Activated CD4-positive, alpha-beta memory T cell treated with anti-CD3 and anti-CD28 coated beads for 36 hours (primary cell): Measurements from ENCODE around the gene KHK. TPM values are rescaled to one million over a fixed set of nuclear protein-coding genes. Genes with fewer than 3 reads are reported as not detected.
A peak's percentile ranks its signal among the peaks of the same experiment; 100 is the strongest.

Experiments used
- CTCF ChIA-PET: fragments of 350-600 bp; sonication (Branson Sonifier 250); formaldehyde crosslinking; loops from one replicate; lab custom pipeline; 2021; ENCODE audit warnings: antibody characterized with exemption, inconsistent platforms; lab: Charles Lee
- POLR2A ChIA-PET: fragments of 350-600 bp; sonication (Branson Sonifier 250); formaldehyde crosslinking; loops from one replicate; lab custom pipeline; 2021; ENCODE audit warnings: antibody characterized with exemption; lab: Charles Lee
- DNase-seq: peaks from one replicate; pipeline ENCODE4 v3.0.0-alpha.2; 2020
- H3K27ac Mint-ChIP-seq: one replicate; pipeline ENCODE4 v1.8.0; 2021; ENCODE audit warnings: mixed read lengths
- H3K27me3 Mint-ChIP-seq: one replicate; pipeline ENCODE4 v1.8.0; 2021; ENCODE audit warnings: mixed read lengths
- H3K36me3 Mint-ChIP-seq: one replicate; pipeline ENCODE4 v1.8.0; 2021; ENCODE audit warnings: mixed read lengths
- H3K4me1 Mint-ChIP-seq: one replicate; pipeline ENCODE4 v1.8.0; 2021; ENCODE audit warnings: low read depth, mixed read lengths
- H3K4me3 Mint-ChIP-seq: one replicate; pipeline ENCODE4 v1.8.0; 2021; ENCODE audit warnings: mild to moderate bottlenecking, mixed read lengths
- H3K9me3 Mint-ChIP-seq: one replicate; pipeline ENCODE4 v1.8.0; 2021; ENCODE audit warnings: mixed read lengths
- intact Hi-C: fragments of 100-400 bp; cut with micrococcal nuclease; formaldehyde crosslinking; loops from one replicate; pipeline ENCODE4 v1.15.1; 2023
- total RNA-seq, 2 experiments: library from RNA; stranded (reverse); gene quantifications; one replicate each; pipeline ENCODE4 v1.2.3, GENCODE V29; 2021

Gene KHK
- total RNA-seq, 2 experiments from 2014 or later: 12.7 to 13.3 TPM

- intact Hi-C loops: no loop called here
- POLR2A ChIA-PET: interaction anchor here (0.9 to 3.2 kb wide), 3 partner anchors 11 to 32 kb away, joined by 3 to 21 read pairs (median 19); partner anchors contain the start of genes AGBL5 and OST4
Observed at GRCh38 chr2:27082773-27083409, 3.7 kb upstream of the KHK start.

DNA sequence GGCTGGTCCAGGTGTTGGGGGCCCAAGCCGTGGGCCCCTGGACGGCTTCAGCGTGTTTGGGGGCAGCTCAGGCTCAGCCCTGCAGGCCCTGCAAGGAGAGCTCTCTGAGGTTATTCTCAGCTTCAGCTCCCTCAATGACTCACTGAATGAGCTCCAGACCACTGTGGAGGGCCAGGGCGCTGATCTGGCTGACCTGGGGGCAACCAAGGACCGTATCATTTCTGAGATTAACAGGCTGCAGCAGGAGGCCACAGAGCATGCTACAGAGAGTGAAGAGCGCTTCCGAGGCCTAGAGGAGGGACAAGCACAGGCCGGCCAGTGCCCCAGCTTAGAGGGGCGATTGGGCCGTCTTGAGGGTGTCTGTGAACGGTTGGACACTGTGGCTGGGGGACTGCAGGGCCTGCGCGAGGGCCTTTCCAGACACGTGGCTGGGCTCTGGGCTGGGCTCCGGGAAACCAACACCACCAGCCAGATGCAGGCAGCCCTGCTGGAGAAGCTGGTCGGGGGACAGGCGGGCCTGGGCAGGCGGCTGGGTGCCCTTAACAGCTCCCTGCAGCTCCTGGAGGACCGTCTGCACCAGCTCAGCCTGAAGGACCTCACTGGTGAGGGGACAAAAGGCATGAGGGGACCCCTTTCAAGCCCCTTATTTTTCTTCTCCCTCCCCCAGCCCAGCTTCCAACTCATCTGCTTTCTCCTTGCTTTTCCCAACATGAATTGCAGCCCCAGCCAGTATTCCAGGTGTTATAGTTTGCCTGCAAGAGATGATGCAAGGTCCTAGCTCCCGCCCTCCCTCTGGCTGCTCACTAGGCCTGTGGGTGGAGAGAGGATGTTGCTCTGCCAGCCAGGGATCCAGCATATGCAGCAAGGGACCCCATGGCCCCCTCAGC lies 2.9 kb upstream of the KHK start:
- H3K4me3 Mint-ChIP-seq: no peak overlapping the region
- intact Hi-C loops: no loop called here
- CTCF ChIA-PET: interaction anchor here (1.8 to 4.6 kb wide), 3 partner anchors 11 to 122 kb away, joined by 5 to 29 read pairs (median 7); partner anchors contain the start of gene OST4
- H3K27ac Mint-ChIP-seq: no peak overlapping the region
- peaks cover 26% of the 10 kb centered on the region for H3K4me1 Mint-ChIP-seq
- no peak for DNase-seq
- no peaks in the 10 kb centered on the region for H3K27me3 Mint-ChIP-seq
- POLR2A ChIA-PET: interaction anchor here (0.9 to 3.2 kb wide), 2 partner anchors 23 to 32 kb away, joined by 3 to 19 read pairs; partner anchors contain the start of gene AGBL5
- H3K36me3 Mint-ChIP-seq: no peaks in the 10 kb centered on the region
- H3K9me3 Mint-ChIP-seq: no peaks in the 10 kb centered on the region

More at GRCh38 chr2:27082773-27083409, 3.7 kb upstream of the KHK start:
- no peaks in the 10 kb centered on the region for H3K36me3 Mint-ChIP-seq
- no peak overlapping the region for H3K4me3 Mint-ChIP-seq
- no peaks in the 10 kb centered on the region for H3K9me3 Mint-ChIP-seq
- peaks cover 26% of the 10 kb centered on the region for H3K4me1 Mint-ChIP-seq
- no peaks in the 10 kb centered on the region for H3K27me3 Mint-ChIP-seq
- DNase-seq: no peak
- CTCF ChIA-PET: interaction anchor here (1.2 to 4.6 kb wide), 4 partner anchors 11 to 121 kb away, joined by 3 to 29 read pairs (median 6); partner anchors contain the start of gene OST4
- no peak overlapping the region for H3K27ac Mint-ChIP-seq

DNA sequence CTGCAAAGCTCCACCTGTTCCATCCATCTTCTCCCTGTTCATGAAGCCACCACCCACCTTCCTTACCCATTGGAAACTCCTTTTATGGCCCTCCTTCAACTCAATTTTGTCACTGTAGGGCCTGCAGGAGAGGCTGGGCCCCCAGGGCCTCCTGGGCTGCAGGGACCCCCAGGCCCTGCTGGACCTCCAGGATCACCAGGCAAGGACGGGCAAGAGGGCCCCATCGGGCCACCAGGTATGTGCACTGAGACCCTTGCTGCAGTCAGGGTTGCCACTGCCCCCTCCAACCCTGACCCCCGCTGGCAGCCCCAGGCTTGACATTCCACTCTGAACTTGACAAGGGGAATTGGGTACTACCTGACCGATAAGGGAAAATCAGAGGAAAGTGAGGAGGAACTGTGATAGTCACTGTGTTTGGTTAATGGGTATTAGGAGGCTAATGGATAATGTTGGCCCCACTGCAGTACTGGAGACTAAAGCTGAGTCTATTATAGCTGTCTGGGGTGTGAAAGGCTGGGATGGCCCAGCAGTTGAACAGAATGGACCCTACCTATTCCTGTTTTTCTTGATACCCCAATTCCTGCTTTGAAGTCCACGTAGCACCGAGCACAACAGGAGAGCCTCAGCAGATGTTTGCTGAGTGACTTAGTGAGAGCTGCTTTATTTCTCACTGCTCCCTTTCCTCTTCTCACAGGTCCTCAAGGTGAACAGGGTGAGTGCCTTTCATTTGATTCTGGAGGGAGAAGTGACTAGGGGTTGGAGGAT lies 2.1 kb upstream of the KHK start:
- peak overlapping the region; percentile 81 for H3K4me3 Mint-ChIP-seq
- intact Hi-C loops: loop anchor here (5.0 kb wide), 2 partner anchors 48 to 128 kb away; partner anchors contain the start of genes ATRAID, PREB and SLC5A6
- CTCF ChIA-PET: interaction anchor here (1.3 to 3.3 kb wide), 6 partner anchors 9 to 123 kb away, joined by 3 to 20 read pairs (median 6); partner anchors contain the start of gene OST4
- no peak for DNase-seq
- no peak overlapping the region for H3K27ac Mint-ChIP-seq
- H3K4me1 Mint-ChIP-seq: peaks cover 26% of the 10 kb centered on the region
- H3K9me3 Mint-ChIP-seq: no peaks in the 10 kb centered on the region
- POLR2A ChIA-PET: no interaction called here
- no peaks in the 10 kb centered on the region for H3K27me3 Mint-ChIP-seq
- no peaks in the 10 kb centered on the region for H3K36me3 Mint-ChIP-seq

GRCh38 chr2:27085062-27085672 lies 1.4 kb upstream of the KHK start:
- POLR2A ChIA-PET: no interaction called here
- H3K4me3 Mint-ChIP-seq: peak overlapping the region; percentile 81

GRCh38 chr2:27085673-27086089 lies 891 bp upstream of the KHK start:
- no peaks in the 10 kb centered on the region for H3K9me3 Mint-ChIP-seq
- peaks cover 24% of the 10 kb centered on the region for H3K4me1 Mint-ChIP-seq
- ChIA-PET CTCF (interaction anchor here (1.3 to 3.3 kb wide), 6 partner anchors 8 to 124 kb away, joined by 3 to 20 read pairs (median 8); partner anchors contain the start of genes AGBL5 and OST4), POLR2A (no interaction called here)
- peak overlapping the region; percentile 8 for H3K27ac Mint-ChIP-seq
- intact Hi-C loops: loop anchor here (1.0 to 5.0 kb wide), 5 partner anchors 14 to 127 kb away; partner anchors contain the start of genes ATRAID, OST4, PREB and SLC5A6
- peak overlapping the region; percentile 81 for H3K4me3 Mint-ChIP-seq
- no peaks in the 10 kb centered on the region for H3K27me3 Mint-ChIP-seq
- no peaks in the 10 kb centered on the region for H3K36me3 Mint-ChIP-seq
- peak; percentile 60 for DNase-seq

More at GRCh38 chr2:27085062-27085672, 1.4 kb upstream of the KHK start:
- Mint-ChIP-seq H3K4me1 (peaks cover 25% of the 10 kb centered on the region), H3K36me3 (no peaks in the 10 kb centered on the region), H3K9me3 (no peaks in the 10 kb centered on the region), H3K27me3 (no peaks in the 10 kb centered on the region), H3K27ac (peak overlapping the region; percentile 8)
- intact Hi-C loops: loop anchor here (5.0 kb wide), 2 partner anchors 47 to 127 kb away; partner anchors contain the start of genes ATRAID, PREB and SLC5A6
- DNase-seq: no peak
- CTCF ChIA-PET: interaction anchor here (1.3 to 3.3 kb wide), 6 partner anchors 9 to 123 kb away, joined by 3 to 20 read pairs (median 8); partner anchors contain the start of genes AGBL5 and OST4

DNA sequence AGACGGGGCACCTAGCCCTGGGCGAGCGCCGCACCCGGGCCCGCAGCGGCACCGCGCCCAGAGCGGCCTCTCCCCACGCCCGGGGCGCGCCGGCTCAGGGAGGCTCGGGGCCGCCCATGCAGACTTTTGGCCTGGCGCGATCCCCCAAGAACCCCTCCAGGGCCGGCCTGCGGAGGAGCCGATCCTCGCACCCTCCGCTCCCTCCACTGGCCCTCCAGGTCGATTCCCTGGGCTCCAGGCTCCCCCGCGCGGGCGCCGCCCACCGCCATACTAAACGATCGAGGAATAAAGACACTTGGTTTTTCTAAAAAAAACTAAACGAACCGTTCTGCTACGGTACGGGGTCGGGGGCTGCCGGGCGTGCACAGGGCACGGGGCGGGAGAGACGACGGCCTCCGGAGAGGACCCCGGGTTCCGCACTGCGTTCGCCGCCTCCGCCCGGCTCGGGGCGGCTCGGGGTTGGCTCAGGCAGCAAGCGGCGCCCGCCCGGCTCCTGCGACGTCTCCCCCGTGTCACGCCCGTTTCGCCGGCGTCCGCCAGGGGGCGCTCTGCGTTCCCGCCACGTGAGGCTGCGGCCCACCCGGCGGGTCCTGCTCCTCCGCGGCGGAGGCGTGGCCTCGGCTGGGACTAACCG lies 365 bp upstream of the KHK start:
- ChIA-PET CTCF (interaction anchor here (0.9 to 3.3 kb wide), 11 partner anchors 8 to 197 kb away, joined by 3 to 20 read pairs (median 4); partner anchors contain the start of genes AGBL5, OST4, TMEM214 and TRIM54), POLR2A (interaction anchor here (0.6 to 1.6 kb wide), 3 partner anchors 13 to 48 kb away, joined by 3 to 5 read pairs (median 3); partner anchors contain the start of gene OST4)
- no peaks in the 10 kb centered on the region for H3K36me3 Mint-ChIP-seq
- peak; percentile 99 for DNase-seq
- peak overlapping the region; percentile 73 for H3K27ac Mint-ChIP-seq
- H3K4me3 Mint-ChIP-seq: peak overlapping the region; percentile 81
- H3K4me1 Mint-ChIP-seq: peaks cover 19% of the 10 kb centered on the region
- H3K9me3 Mint-ChIP-seq: no peaks in the 10 kb centered on the region
- intact Hi-C loops: loop anchor here (1.0 to 5.0 kb wide), 5 partner anchors 15 to 126 kb away; partner anchors contain the start of genes ATRAID, OST4, PREB and SLC5A6
- H3K27me3 Mint-ChIP-seq: no peaks in the 10 kb centered on the region

GRCh38 chr2:27087823-27088410 lies 1.3 kb downstream of the KHK start:
- H3K36me3 Mint-ChIP-seq: no peaks in the 10 kb centered on the region
- no peaks in the 10 kb centered on the region for H3K9me3 Mint-ChIP-seq
- intact Hi-C loops: loop anchor here (1.0 to 5.0 kb wide), 3 partner anchors 8 to 124 kb away; partner anchors contain the start of genes ATRAID, PREB and SLC5A6
- CTCF ChIA-PET: interaction anchor here (0.6 to 3.0 kb wide), 9 partner anchors 8 to 408 kb away, joined by 3 to 15 read pairs (median 4); no protein-coding TSS in a partner anchor
- peak overlapping the region; percentile 81 for H3K4me3 Mint-ChIP-seq
- POLR2A ChIA-PET: interaction anchor here (1.6 kb wide), 1 partner anchor 15 kb away, joined by 5 read pairs; no protein-coding TSS in a partner anchor
- peaks cover 13% of the 10 kb centered on the region for H3K4me1 Mint-ChIP-seq
- no peaks in the 10 kb centered on the region for H3K27me3 Mint-ChIP-seq
- no peak for DNase-seq
- no peak overlapping the region for H3K27ac Mint-ChIP-seq

DNA sequence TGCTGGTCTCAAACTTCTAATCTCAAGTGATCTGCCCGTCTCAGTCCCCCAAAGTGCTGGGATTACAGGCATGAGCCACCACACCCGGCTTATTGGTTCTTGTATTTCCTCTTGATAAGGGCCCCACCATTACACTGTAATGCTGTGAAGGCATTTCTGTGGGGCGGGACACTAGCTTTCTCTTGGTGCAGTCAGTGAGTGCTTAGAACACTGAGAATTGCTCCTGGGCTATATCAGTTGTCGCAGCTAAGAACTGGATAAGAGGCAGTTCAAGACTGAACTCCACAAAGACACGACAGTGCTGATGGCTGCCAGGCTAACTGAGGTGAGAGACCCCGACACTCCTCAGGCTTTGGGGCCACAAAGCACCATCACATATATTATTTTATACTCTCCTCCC lies 2.1 kb downstream of the KHK start:
- no peaks in the 10 kb centered on the region for H3K27me3 Mint-ChIP-seq
- intact Hi-C loops: loop anchor here (5.0 kb wide), 2 partner anchors 44 to 124 kb away; partner anchors contain the start of genes ATRAID, PREB and SLC5A6
- H3K4me1 Mint-ChIP-seq: peaks cover 13% of the 10 kb centered on the region
- ChIA-PET CTCF (interaction anchor here (0.6 to 3.0 kb wide), 4 partner anchors 10 to 215 kb away, joined by 3 to 15 read pairs (median 6); no protein-coding TSS in a partner anchor), POLR2A (interaction anchor here (0.5 kb wide), 1 partner anchor 52 kb away, joined by 3 read pairs; no protein-coding TSS in a partner anchor)
- DNase-seq: no peak
- H3K9me3 Mint-ChIP-seq: no peaks in the 10 kb centered on the region
- H3K27ac Mint-ChIP-seq: no peak overlapping the region
- H3K4me3 Mint-ChIP-seq: no peak overlapping the region
- H3K36me3 Mint-ChIP-seq: no peaks in the 10 kb centered on the region

- Mint-ChIP-seq H3K36me3 (no peaks in the 10 kb centered on the region), H3K27ac (no peak overlapping the region), H3K27me3 (no peaks in the 10 kb centered on the region), H3K9me3 (no peaks in the 10 kb centered on the region), H3K4me3 (no peak overlapping the region), H3K4me1 (peaks cover 13% of the 10 kb centered on the region)
- intact Hi-C loops: loop anchor here (5.0 kb wide), 2 partner anchors 43 to 123 kb away; partner anchors contain the start of genes ATRAID, PREB and SLC5A6
- POLR2A ChIA-PET: interaction anchor here (0.5 kb wide), 1 partner anchor 52 kb away, joined by 3 read pairs; no protein-coding TSS in a partner anchor
- CTCF ChIA-PET: interaction anchor here (1.2 to 3.0 kb wide), 3 partner anchors 9 to 127 kb away, joined by 4 to 15 read pairs (median 4); no protein-coding TSS in a partner anchor
- DNase-seq: no peak
Observed at GRCh38 chr2:27089111-27089954, 2.8 kb downstream of the KHK start.
